Body of pancreas (tissue), 4 donors: ENCODE data around the gene FFAR2. TPM values are rescaled to one million over a fixed set of nuclear protein-coding genes. Genes with fewer than 3 reads are reported as not detected.

Experiments
- ATAC-seq: fragments of 150-250 bp; one replicate; pipeline ENCODE4 v1.9.1; 2016
- DNase-seq, 4 donors: peaks; one replicate each; pipeline ENCODE4 v3.0.0-alpha.2; 2019
- H3K27ac ChIP-seq, 4 donors: fragments of 200-600 bp; sonication (generic); 1 replicate in 3 of 4; 2 replicates in 1 of 4; pipeline versions ENCODE4 v1.5.1 to v1.6.1; 2016 to 2019; ENCODE audit warnings: mild to moderate bottlenecking in 1 of 4, mixed read lengths in 1 of 4, moderate library complexity in 1 of 4
- H3K27me3 ChIP-seq, 2 donors: fragments of 200-600 bp; sonication (generic); one replicate each; pipeline ENCODE4 v1.6.0; 2016; ENCODE audit warnings: mild to moderate bottlenecking in 1 of 2
- H3K36me3 ChIP-seq, 2 donors: fragments of 200-600 bp; sonication (generic); replicated peaks in 1 of 2; 2 replicates each; pipeline ENCODE4 v1.5.1; 2016; ENCODE audit warnings: low read depth in 2 of 2; ENCODE audit not compliant: insufficient read depth in 1 of 2
- H3K4me1 ChIP-seq: fragments of 200-600 bp; sonication (generic); one replicate; pipeline ENCODE4 v1.6.0; 2016
- H3K4me3 ChIP-seq, 2 donors: fragments of 200-600 bp; sonication (generic); 1 replicate in 1 of 2; 2 replicates in 1 of 2; pipeline ENCODE4 v1.5.1; 2016 to 2019
- H3K9me3 ChIP-seq, 3 donors: fragments of 200-600 bp; sonication (generic); 1 replicate in 2 of 3; 2 replicates in 1 of 3; pipeline ENCODE4 v1.5.1; 2016
- POLR2A ChIP-seq, 3 donors: fragments of 450-650 bp; IDR thresholded peaks; one replicate each; pipeline ENCODE4 v1.6.1; 2016; ENCODE audit warnings: antibody characterized with exemption in 3 of 3, mild to moderate bottlenecking in 2 of 3
- WGBS, 2 donors: methylation state at CpG; one replicate each; pipeline ENCODE4 v1.1.5; 2017; 5-methylcytosine and 5-hydroxymethylcytosine counted together
- intact Hi-C: fragments of 100-400 bp; cut with DNase I; formaldehyde crosslinking; loops from one replicate; pipeline ENCODE4 v1.15.1; 2023
- total RNA-seq, 2 donors: library from RNA; depleted of rRNA; stranded (reverse); fragments of >200 nt; gene quantifications; one replicate each; pipeline ENCODE4 v1.1.0, GENCODE V29; 2016
- TF ChIP-seq, protein P1 (sequence below), 7 experiments: fragments of 450-650 bp in 4 of 7; fragments of 200-600 bp in 3 of 7; sonication (generic) in 3 of 7; IDR thresholded peaks; one replicate each; pipeline ENCODE4 v1.5.1; 2016 to 2019; ENCODE audit warnings: antibody characterized with exemption in 7 of 7

FFAR2 gene
- total RNA-seq, 2 donors from 2014 or later, result not detected

DNA sequence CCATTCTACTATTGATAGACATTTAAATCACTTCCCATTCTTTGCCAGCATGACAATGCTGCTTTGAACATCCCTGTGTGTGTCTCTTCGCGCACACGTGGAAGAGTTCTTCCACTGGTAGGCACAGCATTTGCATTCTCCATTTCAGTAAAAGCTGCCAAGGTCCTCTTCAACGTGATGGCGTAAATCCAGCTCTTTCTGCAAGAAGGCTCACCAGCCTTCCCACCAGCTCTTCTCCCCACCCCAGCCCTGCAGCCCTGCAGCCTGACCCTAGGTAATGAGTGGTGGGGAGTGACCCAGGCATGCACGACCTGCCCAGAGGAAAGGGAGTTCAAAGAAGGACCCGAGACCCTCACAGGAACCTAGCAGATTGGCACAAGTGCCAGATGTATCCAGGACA is 31.7 kb upstream of the FFAR2 start:
- no peak for ATAC-seq
- WGBS, 2 donors, result 72 to 75% methylated on average over 7 of the region's 7 CpGs
- H3K27ac ChIP-seq, result no peak overlapping the region
- H3K4me3 ChIP-seq, result no peak overlapping the region
- no peaks in the 10 kb centered on the region for H3K9me3 ChIP-seq
- H3K4me1 ChIP-seq, result peaks cover 18% of the 10 kb centered on the region
- no peak for TF ChIP-seq POLR2A (IDR thresholded peaks at IDR 0.05)
- TF ChIP-seq, protein P1, sequence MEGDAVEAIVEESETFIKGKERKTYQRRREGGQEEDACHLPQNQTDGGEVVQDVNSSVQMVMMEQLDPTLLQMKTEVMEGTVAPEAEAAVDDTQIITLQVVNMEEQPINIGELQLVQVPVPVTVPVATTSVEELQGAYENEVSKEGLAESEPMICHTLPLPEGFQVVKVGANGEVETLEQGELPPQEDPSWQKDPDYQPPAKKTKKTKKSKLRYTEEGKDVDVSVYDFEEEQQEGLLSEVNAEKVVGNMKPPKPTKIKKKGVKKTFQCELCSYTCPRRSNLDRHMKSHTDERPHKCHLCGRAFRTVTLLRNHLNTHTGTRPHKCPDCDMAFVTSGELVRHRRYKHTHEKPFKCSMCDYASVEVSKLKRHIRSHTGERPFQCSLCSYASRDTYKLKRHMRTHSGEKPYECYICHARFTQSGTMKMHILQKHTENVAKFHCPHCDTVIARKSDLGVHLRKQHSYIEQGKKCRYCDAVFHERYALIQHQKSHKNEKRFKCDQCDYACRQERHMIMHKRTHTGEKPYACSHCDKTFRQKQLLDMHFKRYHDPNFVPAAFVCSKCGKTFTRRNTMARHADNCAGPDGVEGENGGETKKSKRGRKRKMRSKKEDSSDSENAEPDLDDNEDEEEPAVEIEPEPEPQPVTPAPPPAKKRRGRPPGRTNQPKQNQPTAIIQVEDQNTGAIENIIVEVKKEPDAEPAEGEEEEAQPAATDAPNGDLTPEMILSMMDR (IDR thresholded peaks at IDR 0.05), result no peak
- intact Hi-C loops, result loop anchor here (5.0 kb wide), 1 partner anchor 56 kb away; no protein-coding TSS in a partner anchor
- no peaks in the 10 kb centered on the region for H3K27me3 ChIP-seq
- DNase-seq, result no peak
- H3K36me3 ChIP-seq, result no peaks in the 10 kb centered on the region

DNA sequence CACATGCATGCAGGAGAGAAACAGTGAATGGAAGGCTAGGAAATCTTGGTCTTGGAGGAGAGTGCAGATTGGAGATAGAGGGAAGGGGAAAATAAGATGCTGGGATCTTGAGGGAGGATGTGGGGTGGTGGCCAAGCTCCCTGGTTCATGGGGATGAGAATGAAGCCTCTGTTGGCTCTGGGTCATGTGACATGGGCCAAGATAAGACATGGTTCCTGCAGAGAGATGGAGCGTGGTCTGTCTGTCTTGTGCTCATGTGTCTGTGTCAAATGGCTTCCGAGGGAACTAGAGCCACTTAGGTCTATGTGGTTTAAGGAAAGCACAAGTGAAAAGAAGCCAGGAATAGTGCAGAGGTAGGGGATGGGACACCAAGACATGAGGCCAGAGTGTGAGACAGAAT is 30.8 kb upstream of the FFAR2 start:
- no peaks in the 10 kb centered on the region for H3K27me3 ChIP-seq
- no peaks in the 10 kb centered on the region for H3K36me3 ChIP-seq
- intact Hi-C loops, result loop anchor here (5.0 kb wide), 1 partner anchor 55 kb away; no protein-coding TSS in a partner anchor
- 87 to 89% methylated on average over 2 of the region's 2 CpGs for WGBS, 2 donors
- TF ChIP-seq, protein P1 (IDR thresholded peaks at IDR 0.05), result no peak
- no peak for TF ChIP-seq POLR2A (IDR thresholded peaks at IDR 0.05)
- DNase-seq (no peak), ATAC-seq (no peak)
- no peak overlapping the region for H3K27ac ChIP-seq
- peaks cover 27% of the 10 kb centered on the region for H3K4me1 ChIP-seq
- no peaks in the 10 kb centered on the region for H3K9me3 ChIP-seq
- no peak overlapping the region for H3K4me3 ChIP-seq

DNA sequence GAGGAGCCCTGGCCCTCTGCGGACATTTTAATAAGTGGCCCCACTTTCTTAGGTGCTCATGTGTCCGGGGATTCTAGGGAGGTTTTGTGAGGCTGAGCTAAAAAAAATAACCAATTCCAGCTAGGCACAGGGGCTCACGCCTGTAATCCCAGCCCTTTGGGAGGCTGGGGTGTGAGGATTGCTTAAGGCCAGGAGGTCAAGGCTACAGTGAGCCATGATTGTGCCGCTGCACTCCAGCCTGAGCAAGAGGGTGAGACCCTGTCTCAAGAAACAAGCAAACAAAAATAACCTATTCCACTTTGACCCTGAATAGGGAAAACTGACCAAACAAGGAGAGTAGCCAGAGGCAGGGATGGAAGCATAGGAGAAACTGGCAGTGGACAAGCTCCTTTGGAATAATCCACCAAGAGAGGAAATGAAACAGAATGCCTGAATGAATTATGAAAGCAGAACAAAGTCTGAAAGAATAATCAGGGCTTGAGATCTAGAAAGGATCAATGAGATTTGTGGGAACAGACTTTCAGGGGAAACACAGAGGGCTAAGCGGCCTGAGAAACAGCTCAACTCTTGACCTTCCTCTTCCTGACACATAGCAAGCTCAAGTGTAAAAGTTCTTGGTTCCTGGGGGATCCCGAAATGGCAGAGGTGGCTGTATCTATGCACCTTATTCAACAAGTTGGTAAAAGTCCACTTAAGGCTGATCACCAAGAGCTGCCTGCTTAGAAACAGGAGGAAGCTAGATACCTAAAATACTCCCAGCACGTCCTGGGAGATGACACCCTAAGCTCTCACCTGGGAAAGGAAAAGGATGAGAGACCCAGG is 30.1 kb upstream of the FFAR2 start:
- Histone ChIP-seq H3K4me1 (peaks cover 28% of the 10 kb centered on the region), H3K36me3 (no peaks in the 10 kb centered on the region), H3K27me3 (no peaks in the 10 kb centered on the region), H3K4me3 (no peak overlapping the region), H3K9me3 (no peaks in the 10 kb centered on the region), H3K27ac (no peak overlapping the region)
- ATAC-seq, result no peak
- no peak for TF ChIP-seq POLR2A (IDR thresholded peaks at IDR 0.05)
- TF ChIP-seq, protein P1 (IDR thresholded peaks at IDR 0.05), result no peak
- 79 to 82% methylated on average over 7 of the region's 7 CpGs for WGBS, 2 donors
- intact Hi-C loops, result loop anchor here (5.0 kb wide), 1 partner anchor 54 kb away; no protein-coding TSS in a partner anchor
- no peak for DNase-seq

DNA sequence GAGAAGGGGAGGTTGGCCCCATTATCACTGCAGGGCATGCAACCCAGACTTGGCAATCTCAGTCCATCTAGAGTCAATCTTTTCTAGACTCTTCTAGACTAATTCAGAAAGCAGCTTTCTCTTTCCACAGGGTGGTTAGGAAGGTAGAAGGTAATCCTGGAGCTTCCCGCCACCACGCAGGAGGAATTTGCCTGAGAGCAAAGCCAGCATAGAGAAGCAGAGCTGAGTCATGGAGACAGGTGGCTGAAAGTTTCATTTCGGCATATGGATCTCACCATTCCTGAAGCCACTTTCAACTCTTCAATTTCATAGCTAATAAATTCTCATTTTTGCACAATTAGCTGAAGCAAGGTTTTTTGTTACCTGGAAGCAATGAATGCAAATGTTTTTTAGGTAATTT is 29.0 kb upstream of the FFAR2 start:
- Histone ChIP-seq H3K9me3 (no peaks in the 10 kb centered on the region), H3K27me3 (no peaks in the 10 kb centered on the region), H3K4me3 (no peak overlapping the region), H3K36me3 (no peaks in the 10 kb centered on the region), H3K4me1 (peaks cover 28% of the 10 kb centered on the region), H3K27ac (peak overlapping the region in 1 of 4 donors; percentile 73)
- TF ChIP-seq POLR2A (IDR thresholded peaks at IDR 0.05), result no peak
- TF ChIP-seq, protein P1 (IDR thresholded peaks at IDR 0.05), result no peak
- no peak for DNase-seq
- intact Hi-C loops, result loop anchor here (5.0 kb wide), 1 partner anchor 53 kb away; no protein-coding TSS in a partner anchor
- no peak for ATAC-seq
- 78 to 88% methylated on average over 3 of the region's 3 CpGs for WGBS, 2 donors
